ENCODE results near the gene EOGT.

The EOGT gene

DNA sequence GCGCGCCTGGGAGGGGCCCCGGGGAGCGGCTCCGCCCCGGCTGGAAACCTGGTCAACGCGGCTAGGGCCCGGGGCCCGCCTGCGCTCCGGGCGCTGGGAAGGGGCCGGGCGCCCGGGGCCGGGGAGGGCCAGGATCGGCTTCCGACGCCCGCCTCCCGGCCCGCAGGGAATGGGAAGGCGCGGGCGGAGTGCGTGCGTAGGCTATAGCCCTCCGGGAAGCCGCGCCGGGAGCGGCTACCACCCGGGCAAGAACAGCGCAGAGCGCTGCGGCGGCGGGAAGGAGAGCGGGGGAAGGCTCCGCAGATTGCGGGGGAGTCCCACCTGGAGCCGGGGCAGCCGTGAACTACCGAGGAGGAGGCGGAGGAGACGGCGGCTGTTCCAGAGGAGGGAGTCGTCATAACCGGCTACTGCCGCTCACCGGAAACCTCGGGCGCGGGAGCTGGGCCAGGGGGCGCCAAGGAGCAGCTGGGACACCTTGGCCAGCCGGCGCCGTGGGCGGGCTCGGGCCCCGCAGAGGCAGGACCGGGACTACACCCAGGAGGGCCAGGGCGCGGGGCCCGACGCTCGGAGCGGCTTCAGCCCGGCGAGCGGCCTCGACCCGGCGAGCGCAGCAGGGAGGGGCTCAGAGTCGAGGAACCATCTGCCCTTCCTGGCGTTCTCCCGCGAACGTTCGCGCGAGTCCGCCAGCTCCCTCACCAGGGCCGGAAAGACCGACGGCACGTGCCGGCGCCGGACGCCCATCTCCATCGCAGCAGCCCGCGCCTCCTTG is at the start of gene EOGT:
Gene EOGT (minus strand): TSS at position 432 of the 769 bp plus-strand sequence. CDS start 3,838 bp downstream, outside the sequence.
- DNase-seq (ENCODE audit: low read depth in 2 of 2), result peak; percentile 66 to 84

- no peak for DNase-seq (ENCODE audit: low read depth in 2 of 2)
Observed at GRCh38 chr3:69059688-69060087, 46.2 kb upstream of the EOGT start.

GRCh38 chr3:69058947-69059224 is 45.4 kb upstream of the EOGT start:
- DNase-seq (ENCODE audit: low read depth in 2 of 2), result no peak

GRCh38 chr3:69058180-69058946 is 44.9 kb upstream of the EOGT start:
- DNase-seq (ENCODE audit: low read depth in 2 of 2), result no peak

- no peak for DNase-seq (ENCODE audit: low read depth in 2 of 2)
Observed at GRCh38 chr3:69052472-69052898, 39.0 kb upstream of the EOGT start.

DNA sequence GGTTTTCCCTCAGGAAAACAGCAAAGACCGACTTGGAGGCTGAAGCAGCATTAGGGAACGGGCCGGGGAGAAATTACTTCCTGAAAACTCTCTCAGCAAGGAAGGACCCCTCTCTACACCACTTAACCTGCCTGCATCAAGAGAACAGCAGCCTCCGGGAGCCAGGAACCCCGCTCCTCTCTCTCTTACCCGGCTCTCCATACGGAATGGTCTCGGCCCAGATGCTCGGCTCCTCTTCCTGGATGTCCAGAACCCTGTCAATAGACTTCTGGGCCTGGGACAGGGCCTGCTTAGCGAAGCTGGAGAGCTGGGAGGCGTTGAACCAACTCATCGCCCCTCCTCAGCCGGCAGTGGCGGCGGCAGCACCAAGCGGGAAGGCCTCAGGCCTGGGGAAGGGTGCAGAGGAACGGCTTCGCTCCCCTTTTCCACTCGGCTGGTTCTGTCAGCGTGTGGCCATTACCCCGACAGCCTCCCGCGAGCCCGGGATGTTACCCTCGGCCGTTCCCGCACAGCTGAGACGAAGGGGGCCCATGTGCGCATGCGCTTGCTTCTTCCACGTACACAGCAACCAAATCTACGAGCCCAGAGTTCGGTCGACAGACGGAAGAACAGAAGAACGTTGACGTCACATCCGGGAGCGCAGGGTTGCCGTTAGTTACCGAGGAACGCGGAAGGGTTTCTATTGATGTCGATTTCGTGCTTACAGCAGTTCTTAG is 38.4 kb upstream of the EOGT start, which contains the start of gene TMF1:
Gene TMF1 (minus strand): TSS at position 578 of the 716 bp plus-strand sequence. CDS start 247 bp downstream, at position 331.
- peak; percentile 94 to 97 for DNase-seq (ENCODE audit: low read depth in 2 of 2)

- no peak for DNase-seq (ENCODE audit: low read depth in 2 of 2)
Observed at GRCh38 chr3:69048990-69049389, 35.5 kb upstream of the EOGT start.

DNA sequence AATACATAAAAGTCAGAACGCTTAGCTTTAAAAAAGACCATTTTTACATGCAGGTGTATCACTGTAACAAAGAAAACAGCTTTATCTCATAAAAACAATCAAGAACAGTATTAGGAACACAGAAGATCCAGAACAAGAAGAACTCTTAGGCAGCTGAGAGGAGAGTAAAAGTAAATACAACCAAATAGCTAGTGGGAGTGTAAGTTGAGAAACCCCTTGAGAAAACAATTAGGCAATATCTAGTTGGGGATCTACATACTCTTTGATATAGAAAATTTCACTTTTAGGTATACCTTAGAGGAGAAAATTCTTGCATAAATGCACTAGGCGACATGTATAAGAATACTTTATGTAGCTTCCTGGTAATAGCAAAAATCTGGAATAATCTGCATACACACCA is 31.1 kb upstream of the EOGT start:
- DNase-seq (ENCODE audit: low read depth in 2 of 2), result no peak

DNA sequence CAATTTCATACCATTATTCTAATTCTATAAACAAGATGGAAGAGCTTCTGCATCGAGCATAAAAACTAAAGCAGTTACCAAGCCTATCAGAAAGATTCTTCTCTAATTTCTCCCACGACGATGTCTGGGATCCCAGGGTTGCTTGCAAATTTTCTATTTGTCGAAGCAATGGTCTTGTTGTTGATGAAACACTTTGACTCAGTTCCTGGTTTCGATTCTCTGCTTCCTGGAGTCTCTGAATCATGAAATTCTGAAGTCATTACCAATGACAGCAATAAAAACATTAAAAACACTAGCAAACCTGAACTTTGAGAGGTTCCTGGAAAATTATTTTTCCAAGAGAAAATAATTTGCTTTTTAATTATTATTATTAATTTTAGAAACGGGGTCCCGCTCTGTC is 20.0 kb upstream of the EOGT start:
- DNase-seq (ENCODE audit: low read depth in 2 of 2), result no peak

DNA sequence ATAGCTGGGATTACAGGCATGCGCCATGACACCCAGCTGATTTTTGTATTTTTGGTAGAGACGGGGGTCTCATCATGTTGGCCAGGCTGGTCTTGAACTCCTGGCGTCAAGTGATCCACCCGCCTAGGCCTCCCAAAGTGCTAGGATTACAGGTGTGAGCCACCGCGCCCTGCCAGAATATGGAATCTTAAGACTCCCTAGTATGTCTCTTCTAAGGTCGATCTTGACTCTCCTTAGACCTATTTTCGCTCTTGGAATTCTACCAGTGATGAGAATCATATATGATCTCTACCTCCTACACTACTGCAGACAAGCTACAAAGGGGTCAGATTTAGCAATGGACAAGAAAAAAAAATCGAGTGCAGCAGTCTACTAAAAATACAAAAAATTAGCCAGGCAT is 19.3 kb upstream of the EOGT start:
- no peak for DNase-seq (ENCODE audit: low read depth in 2 of 2)

- DNase-seq (ENCODE audit: low read depth in 2 of 2), result no peak
Observed at GRCh38 chr3:69032142-69032541, 18.7 kb upstream of the EOGT start.

- no peak for DNase-seq (ENCODE audit: low read depth in 2 of 2)
Observed at GRCh38 chr3:69031635-69032034, 18.2 kb upstream of the EOGT start.

GRCh38 chr3:69020857-69021256 is 7.4 kb upstream of the EOGT start:
- no peak for DNase-seq (ENCODE audit: low read depth in 2 of 2)

GRCh38 chr3:69020424-69020823 is 6.9 kb upstream of the EOGT start:
- no peak for DNase-seq (ENCODE audit: low read depth in 2 of 2)

- no peak for DNase-seq (ENCODE audit: low read depth in 2 of 2)
Observed at GRCh38 chr3:69016901-69017300, 3.4 kb upstream of the EOGT start.

- no peak for DNase-seq (ENCODE audit: low read depth in 2 of 2)
Observed at GRCh38 chr3:69016102-69016501, 2.6 kb upstream of the EOGT start.

DNA sequence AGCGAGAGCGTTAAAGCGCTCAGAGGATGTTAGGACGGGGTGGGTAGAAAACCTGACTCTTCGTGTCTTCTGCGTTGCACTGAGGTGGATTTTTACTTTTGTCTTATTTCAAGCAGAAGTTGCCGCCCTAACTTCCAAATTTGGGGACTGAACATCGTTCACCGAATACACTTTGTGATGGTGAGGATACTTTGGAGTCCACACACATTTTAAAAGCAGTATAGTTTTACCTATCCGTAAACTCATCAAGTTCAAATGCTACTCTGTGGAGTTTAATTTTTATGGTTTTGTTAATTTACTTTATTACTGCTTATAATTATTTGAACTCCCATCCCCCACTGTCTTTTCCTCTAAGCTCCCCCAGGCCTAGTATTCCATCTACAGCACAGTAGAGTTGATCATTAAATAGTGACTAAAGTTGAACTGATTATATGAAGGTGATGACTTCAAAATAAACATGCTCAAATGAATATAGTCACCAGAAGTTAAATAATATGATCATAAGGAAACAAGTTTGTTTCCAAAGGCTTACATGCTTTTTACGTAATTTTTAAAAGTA is 617 bp upstream of the EOGT start:
- DNase-seq (ENCODE audit: low read depth in 2 of 2), result no peak

GRCh38 chr3:69012800-69013252 is 658 bp downstream of the EOGT start:
- no peak for DNase-seq (ENCODE audit: low read depth in 2 of 2)

DNA sequence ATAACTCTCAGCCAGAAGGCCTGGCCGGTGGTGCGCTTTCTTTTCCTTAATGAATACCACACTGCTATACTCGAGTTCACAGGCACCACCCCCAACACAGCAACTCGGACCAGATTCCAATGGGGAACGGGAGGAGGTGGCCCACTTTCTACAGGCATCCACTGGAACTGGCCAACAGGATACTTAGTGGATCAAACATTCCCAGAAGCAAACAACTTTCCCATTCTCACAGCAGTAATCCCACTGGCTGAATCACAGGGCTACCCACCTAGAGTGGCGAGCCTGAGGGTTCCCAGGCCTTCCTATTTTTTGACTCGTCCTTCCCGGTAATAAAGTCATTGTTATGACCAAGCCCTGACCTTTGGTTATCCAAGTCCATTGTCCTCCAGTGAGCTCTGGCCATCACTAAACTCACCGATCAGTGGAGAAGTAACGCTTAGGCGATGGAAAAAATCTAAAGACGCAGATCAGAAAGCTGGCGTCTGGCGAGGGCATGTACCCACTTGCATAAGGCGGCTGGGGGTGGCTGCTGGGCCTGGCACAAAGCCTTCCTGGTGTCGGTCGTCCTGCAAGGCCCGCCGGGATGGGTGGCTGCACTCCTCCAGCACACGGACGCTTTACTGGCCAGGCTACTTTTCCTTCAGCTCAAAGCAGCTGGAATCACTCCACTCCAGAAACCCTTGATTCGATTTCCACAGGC is 1.2 kb downstream of the EOGT start:
- no peak for DNase-seq (ENCODE audit: low read depth in 2 of 2)

DNA sequence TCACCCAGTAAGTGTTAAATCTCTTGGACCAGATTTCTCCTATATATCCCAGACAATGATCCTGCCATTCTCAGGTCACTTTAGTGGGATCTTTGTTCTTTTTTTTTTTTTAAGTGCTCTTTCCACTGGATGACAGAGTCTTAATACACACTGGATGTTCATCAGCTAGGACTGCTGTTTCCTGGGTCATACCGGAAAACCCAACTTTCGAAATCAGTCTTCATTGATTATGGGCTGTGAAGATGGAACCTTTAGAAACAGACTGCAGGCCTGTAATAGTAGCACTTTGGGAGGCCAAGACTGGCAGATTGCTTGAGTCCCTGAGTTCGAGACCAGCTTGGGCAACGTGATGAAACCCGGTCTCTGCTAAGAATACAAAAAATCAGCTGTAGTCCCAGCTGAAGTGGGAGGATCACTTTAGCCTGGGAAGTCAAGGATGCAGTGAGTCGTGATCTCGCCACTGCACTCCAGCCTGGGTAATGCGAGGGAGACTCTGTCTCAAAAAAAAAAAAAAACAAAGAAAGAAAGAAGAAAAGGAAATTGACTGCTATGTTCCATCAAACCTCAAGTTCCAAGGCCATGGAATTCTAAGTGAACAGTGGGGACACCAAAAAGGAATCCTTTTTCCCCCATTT is 2.3 kb downstream of the EOGT start:
- DNase-seq (ENCODE audit: low read depth in 2 of 2), result no peak
